Fibroblast of villous mesenchyme (primary cell): ENCODE results near the gene ATP1A3. TPM values are rescaled to one million over a fixed set of nuclear protein-coding genes. Genes with fewer than 3 reads are reported as not detected.

ENCODE experiments used
- DNase-seq: peaks from one replicate; pipeline ENCODE4 v3.0.0-alpha.2; 2010; ENCODE audit warnings: low read depth
- H3K4me3 ChIP-seq: 2 replicates; pipeline ENCODE4 v1.5.1; 2011; ENCODE audit warnings: low read depth, mild to moderate bottlenecking, low read length
- CTCF ChIP-seq: IDR thresholded peaks from 2 replicates; pipeline ENCODE4 v1.5.1; 2012; ENCODE audit warnings: low read depth, mild to moderate bottlenecking, low read length; ENCODE audit not compliant: insufficient read depth
- total RNA-seq: library from RNA; depleted of rRNA; stranded (reverse); fragments of >200 nt; gene quantifications from 2 replicates; pipeline ENCODE4 v1.2.3, GENCODE V29; 2012

Gene ATP1A3
- total RNA-seq, 1 donor = not detected

DNA sequence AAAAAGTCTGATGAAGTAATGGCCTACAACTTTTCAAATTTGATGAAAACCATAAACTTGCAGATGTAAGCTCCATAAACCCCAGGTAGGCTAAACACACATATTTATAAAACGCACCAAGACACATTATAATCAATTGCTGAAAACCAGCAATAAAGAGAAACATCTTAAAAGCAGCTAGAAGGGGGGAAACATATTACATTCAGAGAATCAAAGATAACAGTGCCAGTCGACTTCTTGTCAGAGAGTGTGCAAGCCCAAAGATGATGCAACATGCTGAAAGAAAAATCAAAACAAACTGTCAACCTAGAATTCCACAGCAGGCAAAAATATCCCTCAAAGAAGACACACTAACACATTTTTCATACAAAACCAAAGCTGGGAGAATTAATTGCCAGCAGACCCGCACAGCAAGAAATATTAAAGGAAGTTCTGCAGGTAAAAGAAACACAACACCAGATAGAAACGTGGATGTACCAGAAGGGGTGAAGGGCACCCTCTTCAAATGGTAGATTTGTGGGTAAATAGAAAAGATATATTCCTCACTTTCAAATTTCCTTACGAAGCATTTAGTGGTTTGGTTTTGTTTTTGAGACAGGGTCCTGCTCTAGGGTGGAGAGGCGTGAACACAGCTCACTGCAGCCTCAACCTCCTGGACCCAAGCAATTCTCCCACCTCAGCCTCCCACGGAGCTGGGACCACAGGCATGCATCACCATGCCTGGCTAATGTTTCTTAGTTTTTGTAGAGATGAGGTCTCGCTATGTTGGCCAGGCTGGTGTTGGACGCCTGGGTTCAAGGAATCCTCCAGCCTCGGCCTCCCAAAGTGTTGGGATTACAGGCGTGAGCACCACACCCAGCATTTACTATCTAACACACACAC lies 16.5 kb upstream of the ATP1A3 start:
- peak; percentile 65 for DNase-seq
- no peak for TF ChIP-seq CTCF
- no peak overlapping the region for H3K4me3 ChIP-seq

DNA sequence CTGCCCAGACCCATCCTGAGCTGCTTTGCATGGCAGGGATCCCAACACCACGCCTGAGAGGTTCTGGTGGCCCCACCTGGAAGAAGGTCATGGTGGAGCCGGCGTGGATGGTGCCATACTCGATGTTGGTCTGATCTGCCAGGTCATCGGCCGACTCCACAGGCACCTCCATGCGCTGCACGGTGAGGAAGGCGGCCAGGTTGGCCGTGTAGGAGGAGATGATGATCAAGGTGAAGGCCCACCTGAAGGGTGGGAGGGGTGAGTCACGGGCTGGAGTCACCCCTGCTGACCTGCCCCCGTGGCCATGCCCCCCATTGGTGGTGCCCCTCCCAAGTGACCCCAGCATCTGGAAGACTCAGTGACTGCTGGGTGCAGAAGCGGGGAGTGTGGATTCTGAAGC lies 12.5 kb upstream of the ATP1A3 start:
- no peak for TF ChIP-seq CTCF
- no peak for DNase-seq
- no peak overlapping the region for H3K4me3 ChIP-seq

DNA sequence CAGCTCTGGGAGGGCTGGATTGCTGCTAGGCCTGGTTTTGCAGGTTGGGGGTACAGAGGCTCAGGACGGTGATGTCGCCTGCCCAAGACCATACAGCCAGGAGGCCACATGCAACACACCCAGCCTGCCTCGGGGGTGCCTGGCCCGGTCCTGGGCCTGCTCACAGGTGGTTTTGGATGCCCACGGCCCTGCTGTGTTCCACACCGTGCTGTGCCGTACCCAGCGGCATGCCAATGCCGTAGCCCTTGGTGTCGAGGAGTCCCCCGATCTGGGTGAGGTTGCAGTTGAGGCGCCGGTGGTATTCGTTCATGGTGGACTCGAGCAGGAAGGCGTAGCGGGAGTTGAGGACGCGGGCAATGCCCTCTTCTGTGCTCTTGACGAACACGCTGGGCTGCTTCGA lies 11.5 kb upstream of the ATP1A3 start:
- no peak for DNase-seq
- no peak for TF ChIP-seq CTCF

DNA sequence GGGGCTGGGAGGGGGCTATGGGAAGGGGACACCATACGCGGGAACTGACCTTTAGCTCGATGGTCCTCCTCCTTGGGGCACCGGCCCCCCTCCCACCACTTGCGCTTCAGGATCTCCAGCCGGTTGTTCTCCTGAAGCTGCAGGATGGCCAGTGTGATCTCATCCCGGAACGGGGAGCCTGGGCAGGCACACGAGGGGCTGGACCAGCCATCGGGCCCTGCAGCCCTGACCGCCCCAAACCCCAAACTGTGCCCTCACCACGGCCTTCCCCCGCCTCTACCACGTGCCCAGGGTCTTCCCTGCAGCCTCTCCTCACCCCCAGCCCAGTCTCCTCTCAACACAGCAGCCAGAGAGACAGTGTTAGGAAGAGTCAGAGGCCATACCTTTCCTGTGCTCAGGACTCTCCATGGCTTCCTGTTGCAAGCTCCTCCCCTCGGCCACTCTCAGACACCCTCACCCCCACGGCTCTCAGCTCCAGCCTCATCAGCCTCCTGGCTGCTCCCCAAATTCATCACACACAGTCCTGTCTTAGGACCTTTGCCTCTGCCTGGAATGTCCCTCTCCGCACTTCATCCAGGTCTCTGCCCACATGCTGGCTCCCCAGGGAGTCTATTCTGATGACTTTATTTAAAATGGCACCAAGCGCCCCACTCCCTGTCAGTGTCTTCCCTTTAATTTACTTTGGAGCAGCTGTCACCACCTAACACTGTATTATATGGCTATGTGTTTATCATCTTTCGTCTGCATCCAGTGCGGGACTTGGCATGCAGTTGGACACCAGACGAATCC lies 9.7 kb upstream of the ATP1A3 start:
- no peak for TF ChIP-seq CTCF
- no peak for DNase-seq

More for the DNA sequence above, 11.5 kb upstream of the ATP1A3 start:
- no peak overlapping the region for H3K4me3 ChIP-seq

GRCh38 chr19:41999878-42000208 lies 5.8 kb upstream of the ATP1A3 start:
- no peak for TF ChIP-seq CTCF
- H3K4me3 ChIP-seq = no peak overlapping the region
- no peak for DNase-seq

More for the DNA sequence above, 9.7 kb upstream of the ATP1A3 start:
- no peak overlapping the region for H3K4me3 ChIP-seq

- no peak for DNase-seq
- TF ChIP-seq CTCF = no peak
- H3K4me3 ChIP-seq = no peak overlapping the region
These were observed 5.2 kb upstream of the ATP1A3 start for GRCh38 chr19:41999071-41999877.
